Adrenal gland (tissue), 5 donors: ENCODE data around the gene CKM.

Experiments used
- CTCF ChIP-seq, 6 experiments: fragments of 450-650 bp in 4 of 6; fragments of 200-600 bp in 2 of 6; sonication (generic) in 1 of 6; IDR thresholded peaks; 1 replicate in 5 of 6; 2 replicates in 1 of 6; pipeline versions ENCODE4 v1.5.1 to v1.8.0; 2016 to 2021; ENCODE audit warnings: antibody characterized with exemption in 6 of 6, mild to moderate bottlenecking in 2 of 6, moderate library complexity in 1 of 6
- POLR2A ChIP-seq, 2 donors: fragments of 450-650 bp; IDR thresholded peaks; one replicate each; pipeline ENCODE4 v1.6.1; 2017; ENCODE audit warnings: antibody characterized with exemption in 2 of 2, mild to moderate bottlenecking in 2 of 2, moderate library complexity in 1 of 2
- donor health status: DM: no; HTN: no; CAD: no.

GRCh38 chr19:45293682-45294081 lies 29.0 kb downstream of the CKM start:
- no peak for TF ChIP-seq CTCF (IDR thresholded peaks at IDR 0.05)
- no peak for TF ChIP-seq POLR2A (IDR thresholded peaks at IDR 0.05)
